NT2/D1 (cell line): Measurements from ENCODE around the gene PRODH2.

Experiments used
- YY1 ChIP-seq: IDR thresholded peaks from 2 replicates; pipeline ENCODE4 v1.6.1; 2011; ENCODE audit not compliant: insufficient read length, insufficient read depth
- ZNF274 ChIP-seq: IDR thresholded peaks from 2 replicates; pipeline ENCODE4 v1.6.1; 2011; ENCODE audit warnings: mild to moderate bottlenecking, low read depth, low read length

DNA sequence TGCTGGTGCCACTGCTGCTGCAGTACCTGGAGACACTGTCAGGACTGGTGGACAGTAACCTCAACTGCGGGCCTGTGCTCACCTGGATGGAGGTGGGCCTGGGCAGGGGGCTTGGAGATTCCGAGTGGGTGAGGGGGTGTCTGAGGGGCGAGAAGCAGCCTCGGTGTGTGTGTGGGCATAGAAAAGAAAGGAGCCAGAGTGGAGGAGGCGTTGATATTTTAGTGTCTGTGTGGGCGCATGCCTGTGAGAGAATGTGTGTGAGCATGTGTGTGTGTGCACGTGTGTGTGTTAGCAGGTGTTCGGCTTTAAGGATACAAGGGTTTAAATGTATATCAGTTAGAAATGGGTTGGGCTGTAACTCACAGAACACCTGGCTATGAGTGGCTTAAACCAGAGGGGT is 33.6 kb downstream of the PRODH2 start:
- no peak for TF ChIP-seq ZNF274
- TF ChIP-seq YY1, result no peak
